Stimulated activated naive B cell treated with anti-CD40 and anti-IgM and Interleukin-4, amounts not matched to agents 10 μg/mL and 1 μg/mL and 100 μg/mL, for 72 hours (primary cell): ENCODE measurements around the gene XRCC5.

Experiments used
- ATAC-seq, 2 donors: fragments of 150-1000 bp; cut with Tn5 transposase; replicated peaks; 2 replicates each; pipeline ENCODE4 v1.10.0; 2021; ENCODE audit warnings: moderate library complexity in 1 of 2
- DNase-seq: peaks from one replicate; pipeline ENCODE4 v3.0.0; 2021
- H3K27ac Mint-ChIP-seq: one replicate; pipeline ENCODE4 v1.8.0; 2022; ENCODE audit warnings: mild to moderate bottlenecking, mixed read lengths
- H3K27me3 Mint-ChIP-seq, 2 donors: one replicate each; pipeline ENCODE4 v1.8.0; 2022; ENCODE audit warnings: mixed read lengths in 2 of 2
- H3K36me3 Mint-ChIP-seq, 2 donors: one replicate each; pipeline ENCODE4 v1.8.0; 2022; ENCODE audit warnings: mixed read lengths in 2 of 2, mild to moderate bottlenecking in 1 of 2
- H3K4me1 Mint-ChIP-seq, 2 donors: one replicate each; pipeline ENCODE4 v1.8.0; 2022; ENCODE audit warnings: mixed read lengths in 2 of 2, mild to moderate bottlenecking in 1 of 2
- H3K4me3 Mint-ChIP-seq, 2 donors: one replicate each; pipeline ENCODE4 v1.8.0; 2022; ENCODE audit warnings: mild to moderate bottlenecking in 2 of 2, mixed read lengths in 2 of 2, moderate library complexity in 1 of 2
- H3K9me3 Mint-ChIP-seq, 2 donors: one replicate each; pipeline ENCODE4 v1.8.0; 2022; ENCODE audit warnings: mixed read lengths in 2 of 2, mild to moderate bottlenecking in 1 of 2

XRCC5 gene

DNA sequence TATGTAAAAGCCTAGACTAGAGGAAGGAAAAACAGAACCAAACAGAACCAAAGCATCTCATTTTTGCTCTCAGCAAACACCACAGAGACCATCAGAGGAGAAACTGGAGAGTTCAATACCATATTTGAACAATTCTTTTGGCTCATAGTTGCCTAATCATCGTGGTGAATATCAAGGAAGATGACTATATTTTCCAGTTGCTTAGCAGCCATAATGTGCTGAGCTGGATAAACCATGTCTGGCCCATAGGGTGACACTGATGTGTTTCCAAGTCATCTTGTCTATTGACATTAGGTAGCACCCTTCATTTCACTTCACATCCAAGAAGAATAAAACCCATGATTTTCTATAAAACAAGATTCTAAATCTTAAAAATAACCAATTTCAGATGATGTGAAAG, 5.9 kb upstream of the XRCC5 start:
- Mint-ChIP-seq H3K4me1 (no peaks in the 10 kb centered on the region), H3K4me3 (no peak overlapping the region), H3K27ac (no peak overlapping the region), H3K9me3 (no peaks in the 10 kb centered on the region), H3K36me3 (peaks cover 6 to 10% of the 10 kb centered on the region in 2 donors), H3K27me3 (peaks cover 5 to 10% of the 10 kb centered on the region in 2 donors)
- DNase-seq: no peak
- no peak for ATAC-seq

DNA sequence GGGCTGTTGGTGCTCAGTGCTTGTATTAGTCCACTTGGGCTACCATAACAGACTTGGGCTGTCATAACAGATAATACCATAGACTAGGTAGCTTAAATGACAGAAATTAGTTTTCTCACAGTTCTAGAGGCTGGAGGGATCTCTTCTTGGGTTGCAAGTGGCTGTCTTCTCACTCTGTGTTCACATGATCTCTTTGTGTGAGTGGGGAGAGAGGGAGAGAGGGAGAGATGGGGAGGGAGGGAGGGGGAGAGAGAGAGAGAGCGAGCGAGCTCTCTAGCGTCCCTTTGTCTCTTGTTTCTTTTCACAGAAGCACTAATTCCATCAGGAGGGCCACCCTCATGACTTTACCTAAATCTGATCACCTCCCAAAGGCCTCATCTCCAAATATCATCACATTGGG, 4.5 kb upstream of the XRCC5 start:
- no peak overlapping the region for H3K4me3 Mint-ChIP-seq
- no peak for ATAC-seq
- H3K4me1 Mint-ChIP-seq: peaks cover 3 to 10% of the 10 kb centered on the region in 2 donors
- H3K36me3 Mint-ChIP-seq: peaks cover 11 to 13% of the 10 kb centered on the region in 2 donors
- no peak overlapping the region for H3K27ac Mint-ChIP-seq
- DNase-seq: no peak
- peaks cover 5 to 10% of the 10 kb centered on the region in 2 donors for H3K27me3 Mint-ChIP-seq
- H3K9me3 Mint-ChIP-seq: no peaks in the 10 kb centered on the region

DNA sequence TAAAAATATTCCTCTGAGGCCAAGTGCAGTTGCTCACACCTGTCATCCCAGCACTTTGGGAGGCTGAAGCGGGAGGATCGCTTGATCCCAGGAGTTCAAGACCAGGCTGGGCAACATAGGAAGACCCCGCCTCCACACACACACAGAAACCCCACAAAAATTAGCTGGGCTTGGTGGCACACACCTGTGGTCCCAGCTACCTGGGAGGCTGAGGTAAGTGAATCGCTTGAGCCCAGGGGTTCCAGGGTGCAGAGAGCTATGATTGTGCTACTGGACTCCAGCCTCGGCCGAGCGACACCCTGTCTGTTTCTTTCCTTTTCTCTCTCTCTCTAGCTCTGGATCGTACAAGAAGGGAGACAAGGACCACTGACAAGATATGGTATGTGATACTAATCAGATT, 1.8 kb upstream of the XRCC5 start:
- peaks cover 5 to 10% of the 10 kb centered on the region in 2 donors for H3K27me3 Mint-ChIP-seq
- no peak overlapping the region for H3K4me3 Mint-ChIP-seq
- ATAC-seq (no peak), DNase-seq (no peak)
- H3K4me1 Mint-ChIP-seq: peaks cover 13 to 25% of the 10 kb centered on the region in 2 donors
- peak overlapping the region; percentile 25 for H3K27ac Mint-ChIP-seq
- peaks cover 10 to 18% of the 10 kb centered on the region in 2 donors for H3K36me3 Mint-ChIP-seq
- H3K9me3 Mint-ChIP-seq: no peaks in the 10 kb centered on the region

DNA sequence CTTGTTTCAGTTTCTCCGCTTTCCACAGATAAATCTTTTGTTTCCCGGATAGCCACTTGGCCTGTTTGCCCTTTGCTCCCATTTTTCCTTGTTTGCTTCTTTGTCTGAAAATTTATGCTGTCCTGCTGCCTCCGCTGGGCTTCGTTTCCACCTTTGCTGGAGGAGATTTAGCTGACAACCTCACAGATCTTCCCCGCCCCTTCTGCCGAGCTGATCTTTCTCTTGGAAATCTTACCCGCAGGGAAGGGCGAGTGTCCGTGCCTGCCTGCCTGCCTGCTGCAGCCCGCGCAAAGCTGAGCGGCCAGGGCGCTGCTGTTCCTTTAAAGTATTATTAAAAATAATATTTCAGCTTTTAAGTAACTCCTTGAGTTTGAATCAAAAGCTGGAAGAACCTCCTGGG, 1.4 kb upstream of the XRCC5 start:
- H3K27me3 Mint-ChIP-seq: peaks cover 5 to 10% of the 10 kb centered on the region in 2 donors
- no peak for ATAC-seq
- H3K36me3 Mint-ChIP-seq: peaks cover 15 to 22% of the 10 kb centered on the region in 2 donors
- no peak overlapping the region for H3K4me3 Mint-ChIP-seq
- H3K27ac Mint-ChIP-seq: peak overlapping the region; percentile 56
- DNase-seq: no peak
- H3K4me1 Mint-ChIP-seq: peaks cover 16 to 30% of the 10 kb centered on the region in 2 donors
- H3K9me3 Mint-ChIP-seq: no peaks in the 10 kb centered on the region

DNA sequence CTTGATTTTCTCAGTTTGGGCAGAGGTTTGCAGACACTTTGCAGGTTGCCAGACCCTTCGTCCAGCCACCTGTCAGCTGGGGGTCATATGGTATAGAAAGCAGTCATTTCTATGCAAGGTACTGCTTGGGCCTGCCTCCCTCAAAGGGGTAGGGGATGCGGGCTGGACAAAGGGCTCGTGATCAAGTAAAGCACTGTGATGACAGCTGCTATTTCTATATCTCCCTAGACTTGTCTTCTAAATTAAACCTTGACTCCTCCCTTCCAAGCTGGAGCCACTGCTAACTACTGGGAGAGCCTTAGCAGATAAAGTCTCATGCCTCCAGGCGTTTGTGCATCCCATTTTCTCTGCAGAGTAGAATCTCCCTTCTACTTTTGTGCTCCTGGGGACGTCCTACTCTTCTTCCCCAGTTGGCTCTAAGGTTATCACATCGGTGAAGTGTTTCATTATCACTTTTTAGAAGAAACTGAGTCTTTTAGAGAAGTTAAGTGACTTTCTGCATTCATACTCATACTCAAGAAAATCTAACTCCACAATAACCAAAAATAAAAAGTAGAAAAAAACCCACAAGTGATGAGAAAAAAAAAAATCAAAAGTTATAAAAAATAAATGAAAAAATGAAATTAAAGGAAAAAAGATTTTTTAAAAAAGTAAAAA, 710 bp upstream of the XRCC5 start:
- Mint-ChIP-seq H3K27ac (peak overlapping the region; percentile 99), H3K27me3 (peaks cover 5 to 10% of the 10 kb centered on the region in 2 donors), H3K4me1 (peaks cover 23 to 36% of the 10 kb centered on the region in 2 donors), H3K36me3 (peaks cover 21 to 29% of the 10 kb centered on the region in 2 donors), H3K9me3 (no peaks in the 10 kb centered on the region), H3K4me3 (peak overlapping the region; percentile 97 to 99)
- ATAC-seq (no peak), DNase-seq (no peak)

DNA sequence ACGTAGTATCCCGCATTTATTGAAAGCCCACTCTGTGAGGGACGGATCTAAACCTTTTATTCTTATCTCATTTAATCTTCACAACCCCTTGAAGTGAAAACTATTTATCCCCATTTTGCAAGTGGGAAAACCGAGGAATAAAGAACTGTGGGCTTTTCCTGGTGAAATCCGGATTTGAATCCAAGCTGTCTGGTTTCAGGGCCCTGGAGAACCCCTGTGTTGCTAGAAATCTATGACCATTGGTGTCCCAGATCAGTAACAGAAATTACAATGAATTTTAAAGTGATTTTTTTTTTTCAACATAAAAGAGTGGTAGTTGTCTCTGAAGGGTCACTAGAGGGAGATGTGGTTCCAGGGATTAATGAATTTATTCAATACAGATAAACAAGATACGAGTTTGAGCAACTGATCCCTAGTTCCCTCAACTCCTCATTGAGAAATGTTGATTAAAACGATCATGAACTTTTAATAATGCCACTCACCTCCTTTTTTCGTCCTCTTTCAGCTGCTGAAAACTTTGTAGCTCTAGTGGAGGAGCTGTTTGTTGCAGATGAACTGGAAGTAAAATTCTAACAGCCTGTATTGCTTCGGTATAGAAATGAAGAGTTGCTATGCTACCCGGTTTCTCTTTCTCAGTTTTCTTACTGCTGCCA, 940 bp downstream of the XRCC5 start:
- peaks cover 5 to 8% of the 10 kb centered on the region in 2 donors for H3K27me3 Mint-ChIP-seq
- ATAC-seq (no peak), DNase-seq (no peak)
- H3K9me3 Mint-ChIP-seq: peaks cover 0 to 2% of the 10 kb centered on the region in 2 donors
- H3K4me1 Mint-ChIP-seq: peaks cover 37 to 53% of the 10 kb centered on the region in 2 donors
- peak overlapping the region; percentile 99 for H3K27ac Mint-ChIP-seq
- H3K4me3 Mint-ChIP-seq: peak overlapping the region; percentile 97 to 99
- peaks cover 37 to 45% of the 10 kb centered on the region in 2 donors for H3K36me3 Mint-ChIP-seq

DNA sequence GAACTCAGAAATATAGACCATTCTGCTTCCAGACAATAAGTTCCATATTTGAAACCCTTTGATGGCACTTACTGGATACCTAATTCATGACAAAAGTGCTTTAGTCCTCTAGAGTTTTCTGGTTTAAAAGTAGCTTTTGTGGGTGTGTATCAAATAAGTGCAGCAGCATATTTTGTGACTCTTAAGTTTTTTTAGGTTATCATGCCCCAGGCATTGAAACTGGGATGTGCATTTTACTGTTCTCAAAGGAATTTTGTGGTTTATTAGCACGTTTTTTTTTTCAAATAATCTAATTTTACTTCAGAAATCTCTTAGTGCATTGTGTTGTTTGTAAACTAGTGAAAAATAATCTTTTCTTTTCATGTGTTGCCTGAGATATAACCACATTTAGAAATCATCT, 1.5 kb downstream of the XRCC5 start:
- H3K27ac Mint-ChIP-seq: peak overlapping the region; percentile 51
- peaks cover 39 to 57% of the 10 kb centered on the region in 2 donors for H3K4me1 Mint-ChIP-seq

DNA sequence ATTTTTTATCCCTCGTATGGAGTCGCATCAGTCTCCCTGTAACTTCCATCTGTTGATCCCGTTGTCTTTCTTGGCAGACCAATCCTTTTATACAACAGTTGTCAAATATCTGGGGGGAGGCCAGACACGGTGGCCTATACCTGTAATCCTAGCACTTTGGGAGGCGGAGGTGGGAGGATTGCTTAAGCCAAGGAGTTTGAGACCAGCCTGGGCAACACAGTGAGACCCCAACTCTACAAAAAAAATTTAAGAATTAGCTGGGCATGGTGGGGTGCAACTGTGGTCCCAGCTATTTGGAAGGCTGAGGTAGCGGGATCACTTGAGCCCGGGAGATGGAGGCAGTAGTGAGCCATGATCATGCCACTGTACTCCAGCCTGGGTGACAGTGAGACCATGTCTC, 2.0 kb downstream of the XRCC5 start:
- DNase-seq (no peak), ATAC-seq (no peak)
- Mint-ChIP-seq H3K4me3 (peak overlapping the region; percentile 63 to 97), H3K4me1 (peaks cover 39 to 59% of the 10 kb centered on the region in 2 donors), H3K27ac (peak overlapping the region; percentile 9), H3K27me3 (no peaks in the 10 kb centered on the region), H3K9me3 (peaks cover 0 to 2% of the 10 kb centered on the region in 2 donors), H3K36me3 (peaks cover 40 to 51% of the 10 kb centered on the region in 2 donors)

More for the DNA sequence above, 1.5 kb downstream of the XRCC5 start:
- ATAC-seq (no peak), DNase-seq (no peak)
- peaks cover 38 to 49% of the 10 kb centered on the region in 2 donors for H3K36me3 Mint-ChIP-seq
- peaks cover 0 to 2% of the 10 kb centered on the region in 2 donors for H3K9me3 Mint-ChIP-seq
- H3K4me3 Mint-ChIP-seq: peak overlapping the region; percentile 97 to 99
- peaks cover 3% of the 10 kb centered on the region in 2 donors for H3K27me3 Mint-ChIP-seq

DNA sequence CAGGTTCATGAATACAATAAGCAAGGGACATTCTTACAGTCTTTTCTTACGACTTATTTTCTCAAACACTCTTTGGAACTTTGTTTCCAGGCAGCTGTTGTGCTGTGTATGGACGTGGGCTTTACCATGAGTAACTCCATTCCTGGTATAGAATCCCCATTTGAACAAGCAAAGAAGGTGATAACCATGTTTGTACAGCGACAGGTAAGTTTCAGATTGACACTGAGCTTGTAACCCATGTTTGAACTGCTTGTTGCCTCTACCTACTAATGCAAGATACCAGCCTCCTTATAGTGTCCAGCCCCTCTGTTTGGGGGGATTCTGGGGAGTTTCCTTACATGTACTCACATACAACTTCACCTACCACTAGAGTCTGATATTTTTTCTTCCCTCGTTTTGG, 3.8 kb downstream of the XRCC5 start:
- H3K27me3 Mint-ChIP-seq: no peaks in the 10 kb centered on the region
- H3K9me3 Mint-ChIP-seq: peaks cover 0 to 2% of the 10 kb centered on the region in 2 donors
- ATAC-seq: no peak
- H3K27ac Mint-ChIP-seq: peak overlapping the region; percentile 92
- H3K36me3 Mint-ChIP-seq: peaks cover 51 to 64% of the 10 kb centered on the region in 2 donors
- no peak for DNase-seq
- peaks cover 46 to 71% of the 10 kb centered on the region in 2 donors for H3K4me1 Mint-ChIP-seq
- peak overlapping the region; percentile 28 to 41 for H3K4me3 Mint-ChIP-seq

DNA sequence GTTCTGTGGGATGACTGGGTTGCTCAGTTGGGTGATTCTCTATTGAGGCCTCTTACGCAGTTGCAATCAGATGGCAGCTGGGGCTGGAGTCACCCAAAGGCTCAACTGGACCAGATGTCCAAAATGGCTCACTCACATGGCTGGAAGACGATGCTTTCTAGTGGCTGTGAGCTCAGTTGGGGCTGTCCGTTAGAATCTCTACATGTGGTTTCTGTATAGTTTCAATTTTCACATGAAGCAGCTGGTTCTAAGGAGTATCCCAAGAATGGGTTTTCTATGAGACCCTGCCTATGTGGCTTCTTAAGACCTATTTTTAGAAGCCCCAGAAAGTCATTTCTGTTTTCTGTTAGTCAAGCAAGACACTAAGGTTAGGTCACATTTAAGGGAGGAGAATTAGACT, 4.4 kb downstream of the XRCC5 start:
- ATAC-seq (peak; percentile 34 to 61), DNase-seq (peak; percentile 23)
- no peaks in the 10 kb centered on the region for H3K27me3 Mint-ChIP-seq
- peaks cover 0 to 2% of the 10 kb centered on the region in 2 donors for H3K9me3 Mint-ChIP-seq
- H3K4me1 Mint-ChIP-seq: peaks cover 46 to 71% of the 10 kb centered on the region in 2 donors
- H3K4me3 Mint-ChIP-seq: peak overlapping the region; percentile 26 to 56
- H3K27ac Mint-ChIP-seq: peak overlapping the region; percentile 92
- H3K36me3 Mint-ChIP-seq: peaks cover 51 to 69% of the 10 kb centered on the region in 2 donors

DNA sequence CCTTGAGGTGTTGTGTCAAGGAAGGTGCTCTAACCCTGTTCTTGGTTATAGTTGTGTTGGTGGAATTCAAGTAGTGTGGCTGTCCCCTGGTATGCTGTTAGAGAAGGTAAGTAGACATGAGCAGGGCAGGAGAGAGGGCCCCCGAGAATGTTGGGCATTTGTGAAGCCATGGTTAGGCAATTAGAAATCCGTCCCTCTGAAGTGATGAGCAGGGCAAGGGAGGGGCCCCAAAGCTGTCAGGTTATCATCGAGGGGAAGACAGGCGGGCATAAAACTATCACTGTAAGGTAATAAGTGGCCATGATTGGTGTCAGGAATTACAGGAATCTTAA, 5.2 kb downstream of the XRCC5 start:
- H3K27me3 Mint-ChIP-seq: no peaks in the 10 kb centered on the region
- H3K9me3 Mint-ChIP-seq: peaks cover 0 to 2% of the 10 kb centered on the region in 2 donors
- H3K4me1 Mint-ChIP-seq: peaks cover 45 to 70% of the 10 kb centered on the region in 2 donors
- peak overlapping the region; percentile 95 for H3K27ac Mint-ChIP-seq
- H3K36me3 Mint-ChIP-seq: peaks cover 53 to 70% of the 10 kb centered on the region in 2 donors
- H3K4me3 Mint-ChIP-seq: peak overlapping the region; percentile 82 to 86
- ATAC-seq: peak; percentile 13 to 19
- DNase-seq: no peak

DNA sequence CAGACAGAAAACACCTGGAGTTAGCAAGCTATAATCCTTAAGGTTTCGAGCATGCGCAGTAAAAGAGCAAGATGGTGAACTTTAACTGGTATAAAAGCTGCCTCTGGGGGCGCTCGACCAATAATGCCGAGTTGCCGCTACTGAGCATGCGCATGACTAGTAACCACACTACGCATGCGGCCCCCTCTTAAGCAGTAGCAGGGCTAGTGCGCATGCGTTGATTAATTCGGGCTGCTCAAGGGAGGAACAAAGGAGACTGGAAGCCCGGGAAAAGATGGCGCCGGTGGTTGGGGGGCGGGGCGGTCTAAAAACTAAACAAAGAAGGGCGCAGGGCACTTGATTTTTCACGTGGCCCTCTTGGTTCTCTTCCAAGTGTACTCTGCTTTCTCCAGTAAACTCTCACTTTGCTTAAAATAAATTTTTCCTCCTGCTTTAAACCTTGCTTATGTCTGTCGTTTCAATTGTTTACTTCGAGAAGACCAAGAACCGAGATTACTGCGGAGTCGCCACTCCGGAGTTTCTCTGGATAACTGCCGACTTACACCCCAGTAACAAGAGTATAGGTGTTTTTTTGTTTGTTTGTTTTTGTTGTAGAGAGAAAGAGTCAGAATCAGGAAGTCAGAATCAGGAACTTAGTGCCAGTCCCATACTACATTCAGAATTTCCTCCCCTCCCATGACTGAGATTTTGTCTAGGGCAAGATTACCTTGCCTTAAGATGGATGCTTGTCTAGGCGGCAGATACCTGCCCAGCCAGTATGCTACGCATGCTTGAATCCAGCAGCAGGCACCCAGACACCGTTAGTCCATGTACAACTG, 5.8 kb downstream of the XRCC5 start:
- Mint-ChIP-seq H3K27ac (peak overlapping the region; percentile 95), H3K27me3 (no peaks in the 10 kb centered on the region), H3K9me3 (peaks cover 0 to 2% of the 10 kb centered on the region in 2 donors), H3K36me3 (peaks cover 56 to 72% of the 10 kb centered on the region in 2 donors), H3K4me1 (peaks cover 47 to 74% of the 10 kb centered on the region in 2 donors), H3K4me3 (peak overlapping the region; percentile 82 to 86)
- ATAC-seq (peak; percentile 81 to 92), DNase-seq (peak; percentile 91)

DNA sequence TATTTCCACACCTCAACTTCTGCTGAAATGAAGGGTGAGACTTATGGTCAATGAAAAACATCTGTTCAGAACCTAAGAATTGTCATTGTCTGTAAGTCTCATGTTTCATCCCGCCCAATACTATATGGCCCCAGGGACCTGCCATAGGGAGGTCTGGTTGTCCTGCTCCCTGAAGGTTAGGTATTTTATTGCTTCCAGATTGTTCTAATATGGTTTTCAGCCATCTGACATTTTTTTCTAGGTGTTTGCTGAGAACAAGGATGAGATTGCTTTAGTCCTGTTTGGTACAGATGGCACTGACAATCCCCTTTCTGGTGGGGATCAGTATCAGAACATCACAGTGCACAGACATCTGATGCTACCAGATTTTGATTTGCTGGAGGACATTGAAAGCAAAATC, 7.3 kb downstream of the XRCC5 start:
- Mint-ChIP-seq H3K4me3 (no peak overlapping the region), H3K27ac (peak overlapping the region; percentile 47), H3K9me3 (peaks cover 0 to 2% of the 10 kb centered on the region in 2 donors), H3K4me1 (peaks cover 45 to 72% of the 10 kb centered on the region in 2 donors), H3K27me3 (no peaks in the 10 kb centered on the region), H3K36me3 (peaks cover 56 to 76% of the 10 kb centered on the region in 2 donors)
- ATAC-seq (no peak), DNase-seq (no peak)
